NCI-H69 (cell line): ENCODE data around the gene LRP2.
A peak's percentile ranks its signal among the peaks of the same experiment; 100 is the strongest.
"Not testable (repeated sequence)": the region's sequence is repeated elsewhere in the genome, so short reads cannot be mapped to it uniquely, and the experiment has no call there.

Experiments used
- DNase-seq: peaks from one replicate; lab custom pipeline; 2025; lab: John Stamatoyannopoulos, UW

The LRP2 gene

GRCh38 chr2:169301596-169302335 lies 60.6 kb downstream of the LRP2 start:
- DNase-seq, result peak; percentile 25

DNA sequence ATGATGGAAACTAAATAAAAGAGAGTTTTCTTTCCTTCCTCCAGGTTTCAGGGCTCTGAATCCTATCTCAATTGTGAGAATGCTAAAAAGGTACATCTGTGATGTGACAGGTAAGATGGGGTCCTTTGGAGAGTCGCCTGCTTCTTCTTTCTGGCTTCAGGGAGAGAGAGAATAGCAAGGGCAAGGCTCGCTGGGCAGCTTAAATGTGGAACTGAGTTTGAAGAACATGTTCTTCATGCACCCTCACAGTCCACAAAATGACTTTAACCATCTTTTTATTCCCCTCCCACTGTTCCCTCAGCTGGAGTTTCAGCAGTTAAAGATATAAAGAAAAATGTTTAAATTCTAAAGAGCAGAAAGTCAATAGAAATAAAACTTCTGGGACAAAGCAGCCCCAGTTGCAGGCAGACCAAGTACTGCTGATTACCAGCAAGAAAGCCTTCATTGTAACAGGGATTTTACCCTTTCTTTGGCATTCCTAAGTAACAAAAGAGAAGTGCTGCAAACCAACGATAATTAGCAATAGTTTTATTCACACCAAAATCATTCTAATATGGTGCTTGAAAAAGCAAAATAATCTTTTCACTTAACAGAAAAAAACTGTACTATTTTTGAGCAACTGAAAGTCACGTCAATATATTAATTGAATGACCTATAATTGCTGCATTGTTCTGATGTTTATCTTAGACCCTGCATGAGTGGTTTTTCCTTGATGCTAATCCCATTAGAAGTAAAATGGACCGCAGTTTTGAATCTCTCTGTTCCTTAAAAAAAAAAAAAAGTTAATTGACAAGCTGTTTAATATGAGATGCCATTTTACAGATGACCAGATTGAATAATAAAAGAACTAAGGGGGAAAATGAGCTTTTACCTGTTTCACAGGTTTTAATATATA lies 61.5 kb downstream of the LRP2 start:
- peak; percentile 75 for DNase-seq

DNA sequence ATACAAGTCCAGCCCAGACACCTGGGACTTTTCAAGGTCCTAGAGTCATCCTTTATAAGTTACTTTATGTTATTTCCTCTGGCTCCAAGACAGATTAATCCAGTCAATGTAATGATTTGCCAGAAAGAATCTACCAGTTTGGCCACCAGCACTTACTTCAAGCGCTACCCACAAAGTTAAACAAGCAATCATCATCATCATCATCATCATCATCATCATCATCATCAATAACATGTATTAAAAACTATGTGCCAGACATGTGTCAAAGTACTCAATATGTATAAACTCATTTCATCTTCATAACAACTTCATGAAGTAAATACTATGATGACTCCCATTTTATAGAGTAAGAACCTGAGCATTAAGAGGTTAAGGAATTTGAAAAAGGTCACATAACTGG lies 64.3 kb downstream of the LRP2 start:
- DNase-seq, result no peak

GRCh38 chr2:169294001-169294675 lies 68.2 kb downstream of the LRP2 start:
- DNase-seq, result peak; percentile 88

DNA sequence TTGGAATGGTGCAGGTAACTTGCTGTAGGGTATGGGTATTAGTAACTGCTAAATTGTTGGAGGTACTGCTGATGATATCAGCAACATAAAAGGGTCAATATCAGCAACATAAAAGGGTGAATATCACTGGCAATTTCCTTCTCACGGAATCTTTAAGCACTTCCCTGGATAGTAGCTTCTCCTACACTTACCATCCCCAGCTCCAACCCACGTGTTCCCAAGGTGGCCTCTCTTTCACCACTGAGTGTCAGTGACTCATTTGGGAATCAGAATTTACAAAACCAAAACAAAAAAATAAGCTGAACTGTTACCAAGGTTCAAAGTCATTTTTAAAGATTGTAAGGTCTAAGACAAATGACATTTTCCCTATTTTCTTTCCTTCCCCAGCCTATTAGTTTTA lies 70.8 kb downstream of the LRP2 start:
- no peak for DNase-seq

- no peak for DNase-seq
These were observed 71.9 kb downstream of the LRP2 start for GRCh38 chr2:169290433-169290832.

- no peak for DNase-seq
These were observed 74.7 kb downstream of the LRP2 start for GRCh38 chr2:169287666-169288065.

DNA sequence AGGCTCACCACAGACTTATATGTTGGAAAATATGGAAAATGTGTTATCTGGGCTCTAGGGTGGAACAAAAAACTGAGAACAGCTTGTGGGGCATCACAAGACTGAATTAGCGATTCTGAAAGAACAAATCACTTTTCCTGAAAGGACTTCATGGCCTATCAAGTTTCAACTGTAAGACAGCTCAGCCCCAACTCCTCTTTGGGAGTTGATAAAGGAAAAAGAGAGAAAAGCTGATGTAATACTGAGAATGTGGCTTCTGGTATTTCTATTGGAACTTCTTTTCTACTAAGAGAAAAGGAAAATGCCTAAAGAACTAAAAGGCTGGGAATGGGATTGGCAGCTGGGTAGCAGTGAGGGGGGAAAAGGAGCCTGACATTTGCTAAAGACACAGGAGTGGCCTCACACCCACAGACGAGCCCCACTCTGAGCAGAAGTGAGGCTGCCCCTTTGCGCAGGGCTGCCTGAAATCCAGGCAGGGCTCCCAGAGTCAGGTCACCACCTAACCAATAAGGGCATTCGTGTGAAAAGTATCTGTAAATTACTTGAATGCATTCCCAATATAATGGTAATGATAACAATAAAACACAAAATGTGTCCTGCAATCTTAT lies 75.6 kb downstream of the LRP2 start:
- DNase-seq, result no peak

- peak; percentile 30 for DNase-seq
These were observed 76.7 kb downstream of the LRP2 start for GRCh38 chr2:169285531-169286235.

DNA sequence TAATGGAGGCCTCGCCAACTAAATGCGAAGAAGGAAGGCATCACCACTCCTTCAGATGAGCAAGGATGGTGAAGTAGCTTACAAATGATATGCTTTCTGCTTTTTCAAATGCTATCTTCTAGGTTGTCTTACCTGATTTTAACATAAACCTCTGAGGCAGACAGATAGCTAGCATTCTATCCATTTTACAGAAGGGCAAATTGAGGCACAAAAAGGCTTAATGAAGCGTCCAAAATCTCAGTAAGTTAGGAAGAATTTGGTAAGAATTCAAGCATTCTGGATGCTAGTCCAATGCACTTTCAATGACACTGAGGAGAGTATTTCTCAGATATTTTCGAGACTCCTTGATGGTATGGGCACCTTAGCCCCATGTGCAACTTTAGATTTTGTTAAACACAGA lies 81.8 kb downstream of the LRP2 start:
- DNase-seq, result no peak

DNA sequence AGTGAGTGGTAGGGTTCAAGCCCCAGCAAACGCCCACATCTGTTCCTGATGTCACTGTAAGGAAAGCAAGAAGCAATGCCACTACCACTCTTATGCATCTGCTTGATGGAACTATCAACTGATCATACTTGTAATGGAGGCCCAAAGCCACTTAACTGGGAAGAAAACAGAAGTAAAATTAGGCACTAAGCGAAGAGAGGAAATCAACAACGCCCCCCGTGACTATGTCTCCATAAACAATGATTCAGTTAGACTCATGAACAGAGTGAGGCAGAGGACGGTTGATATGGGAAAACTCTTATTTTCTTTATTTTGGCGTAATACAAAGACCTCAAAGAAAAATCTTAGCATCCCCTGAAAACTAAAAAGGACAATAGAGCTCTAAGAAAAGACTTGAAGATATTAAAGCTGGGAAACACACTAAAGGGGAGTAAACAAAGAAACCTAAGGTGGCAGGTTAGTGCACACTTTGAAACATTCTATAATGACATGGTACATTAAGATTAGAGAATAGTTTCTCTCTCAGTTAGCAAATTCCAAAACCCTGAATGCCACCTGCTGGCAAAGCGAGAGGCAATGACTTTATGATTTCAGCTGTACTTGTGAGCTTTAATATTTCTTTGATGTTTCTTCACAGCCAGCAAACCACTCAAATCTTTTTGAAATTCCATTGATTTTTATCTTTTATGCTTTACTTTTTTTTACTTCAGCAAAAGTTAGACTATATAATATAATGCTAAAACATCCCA lies 86.5 kb downstream of the LRP2 start:
- DNase-seq, result no peak

- DNase-seq, result no peak
These were observed 90.3 kb downstream of the LRP2 start for GRCh38 chr2:169272010-169272409.

DNA sequence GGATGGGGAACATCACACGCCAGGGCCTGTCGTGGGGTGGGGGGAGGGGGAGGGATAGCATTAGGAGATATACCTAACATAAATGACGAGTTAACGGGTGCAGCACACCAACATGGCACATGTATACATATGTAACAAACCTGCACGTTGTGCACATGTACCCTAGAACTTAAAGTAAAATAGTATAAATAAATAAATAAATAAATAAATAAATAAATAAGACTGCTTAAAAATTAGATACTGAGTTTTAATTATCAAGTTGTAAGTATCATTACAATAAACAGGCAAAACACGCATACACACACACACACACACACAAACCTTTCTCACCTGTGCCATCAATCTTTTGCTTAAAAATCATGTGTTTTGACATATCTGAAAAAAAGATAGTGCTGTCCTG lies 91.8 kb downstream of the LRP2 start:
- DNase-seq, result not testable (repeated sequence)

GRCh38 chr2:169265591-169265990 lies 96.7 kb downstream of the LRP2 start:
- no peak for DNase-seq

GRCh38 chr2:169260846-169261642 lies 101.3 kb downstream of the LRP2 start:
- no peak for DNase-seq

- DNase-seq, result peak; percentile 31
These were observed 102.1 kb downstream of the LRP2 start for GRCh38 chr2:169260246-169260645.

DNA sequence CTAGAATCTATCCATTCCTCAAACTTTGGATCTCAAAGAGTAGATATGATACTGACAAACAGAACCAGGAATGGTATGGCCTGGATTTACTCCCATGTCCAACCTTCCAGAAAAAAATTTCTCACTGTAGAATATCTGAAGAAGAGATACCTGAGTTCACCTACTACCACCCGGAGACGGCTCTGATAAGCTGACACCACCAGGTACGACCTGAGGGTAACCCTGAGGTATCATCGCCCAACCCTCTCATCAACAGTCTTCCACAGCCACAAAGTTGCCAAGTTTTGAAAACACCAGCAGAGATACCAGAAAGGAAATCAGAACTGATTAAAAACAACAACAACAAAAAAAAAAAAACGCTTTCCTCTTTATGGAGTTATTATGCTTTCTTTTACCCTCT lies 102.9 kb downstream of the LRP2 start:
- DNase-seq, result no peak

- no peak for DNase-seq
These were observed 104.2 kb downstream of the LRP2 start for GRCh38 chr2:169258045-169258601.

- no peak for DNase-seq
These were observed 107.6 kb downstream of the LRP2 start for GRCh38 chr2:169254774-169255173.

- no peak for DNase-seq
These were observed 115.1 kb downstream of the LRP2 start for GRCh38 chr2:169247211-169247610.
